ENCODE results near the gene CACHD1.
A peak's percentile ranks its signal among the peaks of the same experiment; 100 is the strongest.

The CACHD1 gene

DNA sequence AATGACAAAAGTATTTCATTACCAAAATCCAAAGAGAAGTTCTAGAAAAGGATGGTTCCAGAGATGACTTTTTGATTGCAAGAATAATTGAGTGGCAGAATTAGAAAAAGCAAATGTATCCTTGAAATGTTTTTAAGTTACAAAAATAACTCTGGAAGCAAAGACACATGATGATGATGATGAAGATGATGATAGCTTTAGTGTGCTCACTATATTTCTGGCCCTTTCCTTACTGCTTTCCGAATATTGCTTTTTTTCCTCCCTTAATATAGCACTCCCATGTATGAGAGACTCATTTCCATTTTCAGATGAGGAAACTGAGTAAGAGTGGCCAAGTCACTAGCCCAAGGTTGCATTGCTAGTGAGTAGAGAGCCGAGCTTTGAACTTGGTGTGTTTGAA, 54.7 kb downstream of the CACHD1 start:
- no peak for DNase-seq

DNA sequence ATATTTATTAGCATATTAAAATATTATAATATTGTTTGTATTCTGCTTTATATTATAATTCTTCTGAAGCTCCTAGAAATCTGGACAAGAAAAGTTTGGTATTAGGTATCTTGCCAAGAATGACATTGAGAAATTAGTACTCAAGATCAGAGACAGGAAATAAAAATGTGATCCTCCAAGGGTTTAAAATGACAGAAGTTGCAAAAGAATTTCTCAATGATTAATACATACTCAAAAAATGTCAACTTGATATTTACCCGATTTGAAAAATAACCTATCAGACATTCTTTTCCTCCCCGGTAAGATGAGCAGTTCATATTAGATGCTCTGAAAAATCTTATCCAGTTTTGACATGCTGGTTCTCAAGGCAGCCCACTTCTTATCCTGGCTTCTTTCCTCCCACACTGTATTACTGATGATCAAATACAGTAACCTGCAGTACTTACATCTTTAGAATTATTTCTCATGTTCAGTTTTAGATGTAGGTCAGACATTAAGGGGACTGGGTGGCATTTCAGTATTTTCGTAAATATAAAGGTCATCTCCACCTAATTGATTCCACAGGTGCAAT, 55.3 kb downstream of the CACHD1 start:
- no peak for DNase-seq

DNA sequence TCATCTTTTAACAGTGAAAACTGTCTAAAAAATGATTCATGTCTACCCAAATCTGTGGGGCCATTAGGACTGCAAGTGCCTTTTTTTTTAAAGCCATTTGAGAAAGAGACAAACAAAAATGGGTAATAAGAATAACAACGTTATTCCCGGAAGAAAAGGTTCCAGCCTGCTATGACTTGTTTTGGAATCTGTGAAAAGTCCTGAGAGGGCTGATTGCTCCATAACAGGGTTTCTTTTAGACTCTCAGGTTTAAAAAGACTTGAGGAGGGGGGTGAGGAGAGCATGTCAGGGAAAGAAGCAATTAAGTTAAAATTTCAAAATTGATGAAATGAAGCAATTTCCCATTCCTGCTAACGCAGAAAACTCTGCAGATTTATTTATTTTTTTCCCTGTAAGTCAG, 56.4 kb downstream of the CACHD1 start:
- no peak for DNase-seq

DNA sequence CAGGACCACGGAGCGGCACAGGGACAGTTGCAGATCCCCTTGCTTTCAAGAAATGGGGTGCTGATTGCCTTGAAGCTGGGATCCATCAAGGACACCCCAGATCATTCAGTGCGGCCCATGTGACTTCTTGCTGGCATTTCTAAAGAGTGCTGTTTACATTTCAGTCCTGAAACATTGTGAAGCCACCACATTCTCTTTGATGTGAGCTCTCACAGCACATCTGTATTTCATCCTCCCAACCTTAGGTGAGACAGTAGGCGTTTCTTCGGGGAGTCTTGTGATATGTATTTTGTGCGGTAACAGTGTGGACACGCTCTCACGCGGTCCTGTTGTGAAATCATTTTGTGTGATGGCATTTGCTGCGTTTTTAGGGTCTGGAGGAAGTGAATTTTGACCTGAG, 57.2 kb downstream of the CACHD1 start:
- DNase-seq = no peak

DNA sequence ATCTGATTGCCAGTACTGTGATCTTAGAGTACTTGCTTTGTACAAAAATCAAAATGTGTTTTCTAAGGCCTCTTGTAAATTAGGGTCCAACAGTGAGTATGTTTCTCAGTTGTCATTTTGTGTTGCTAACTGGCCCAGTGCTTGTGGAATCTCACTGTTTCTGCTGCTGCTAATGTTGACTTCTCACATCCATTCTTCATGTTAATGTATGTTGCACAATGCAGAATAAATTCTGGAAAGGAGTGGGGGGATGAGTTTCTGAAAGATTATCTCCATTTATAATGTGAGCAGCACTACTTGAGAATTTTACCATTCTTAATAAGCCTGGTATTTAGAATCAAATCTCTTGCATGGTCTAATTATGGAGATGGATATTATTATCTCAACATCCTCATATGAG, 57.9 kb downstream of the CACHD1 start:
- DNase-seq = no peak

DNA sequence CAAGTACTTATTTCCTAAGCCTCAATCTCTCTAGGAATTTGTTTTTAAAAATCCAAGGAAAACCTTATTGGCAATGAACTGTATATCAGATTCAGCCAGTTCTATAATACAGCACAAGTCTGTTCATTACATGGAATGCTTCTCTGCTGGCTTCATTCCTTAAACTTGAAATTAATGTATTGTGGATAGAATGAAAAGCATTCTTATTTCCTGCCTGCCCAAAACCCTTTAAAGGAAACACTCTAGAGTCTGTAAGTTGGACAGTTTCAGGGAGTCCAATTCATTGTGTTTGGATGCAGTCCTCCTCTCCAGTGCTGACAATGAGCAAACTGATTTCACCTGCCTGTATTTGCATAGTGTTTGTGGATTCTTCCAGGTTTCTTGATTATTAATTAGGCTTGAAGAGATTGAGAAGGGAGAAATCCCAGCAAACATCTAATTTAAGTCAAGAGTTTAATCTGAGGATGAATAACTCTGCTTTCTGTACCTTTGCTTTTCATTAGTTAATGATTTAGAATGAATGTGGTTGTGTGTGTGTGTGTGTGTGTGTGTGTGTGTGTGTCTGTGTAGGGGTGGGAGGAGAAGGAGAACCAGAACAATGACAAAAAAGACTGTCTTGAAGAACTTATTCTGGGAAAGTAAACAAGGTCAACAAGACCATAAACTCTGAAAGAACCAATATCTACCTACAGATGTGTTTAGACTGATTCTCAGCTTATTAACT, 61.2 kb downstream of the CACHD1 start:
- no peak for DNase-seq

DNA sequence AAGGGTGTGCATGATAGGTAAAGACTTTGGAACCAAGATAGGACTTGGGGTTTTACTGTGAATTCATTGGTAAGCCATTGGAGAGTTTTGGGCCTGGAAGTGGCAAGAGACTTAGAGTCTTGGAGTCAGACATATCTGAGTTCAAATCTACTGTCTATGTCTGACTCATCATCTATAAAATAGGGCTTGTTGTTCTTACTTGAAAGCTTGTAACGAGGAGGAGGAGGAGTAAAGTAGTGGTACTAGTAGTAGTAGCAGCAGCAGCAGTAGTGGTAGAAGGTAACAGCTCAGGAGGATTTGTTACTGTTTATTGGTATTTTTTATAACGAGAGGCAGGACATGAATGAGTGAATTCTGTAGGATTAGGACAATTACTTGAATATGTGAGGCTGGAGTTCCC, 62.7 kb downstream of the CACHD1 start:
- no peak for DNase-seq

DNA sequence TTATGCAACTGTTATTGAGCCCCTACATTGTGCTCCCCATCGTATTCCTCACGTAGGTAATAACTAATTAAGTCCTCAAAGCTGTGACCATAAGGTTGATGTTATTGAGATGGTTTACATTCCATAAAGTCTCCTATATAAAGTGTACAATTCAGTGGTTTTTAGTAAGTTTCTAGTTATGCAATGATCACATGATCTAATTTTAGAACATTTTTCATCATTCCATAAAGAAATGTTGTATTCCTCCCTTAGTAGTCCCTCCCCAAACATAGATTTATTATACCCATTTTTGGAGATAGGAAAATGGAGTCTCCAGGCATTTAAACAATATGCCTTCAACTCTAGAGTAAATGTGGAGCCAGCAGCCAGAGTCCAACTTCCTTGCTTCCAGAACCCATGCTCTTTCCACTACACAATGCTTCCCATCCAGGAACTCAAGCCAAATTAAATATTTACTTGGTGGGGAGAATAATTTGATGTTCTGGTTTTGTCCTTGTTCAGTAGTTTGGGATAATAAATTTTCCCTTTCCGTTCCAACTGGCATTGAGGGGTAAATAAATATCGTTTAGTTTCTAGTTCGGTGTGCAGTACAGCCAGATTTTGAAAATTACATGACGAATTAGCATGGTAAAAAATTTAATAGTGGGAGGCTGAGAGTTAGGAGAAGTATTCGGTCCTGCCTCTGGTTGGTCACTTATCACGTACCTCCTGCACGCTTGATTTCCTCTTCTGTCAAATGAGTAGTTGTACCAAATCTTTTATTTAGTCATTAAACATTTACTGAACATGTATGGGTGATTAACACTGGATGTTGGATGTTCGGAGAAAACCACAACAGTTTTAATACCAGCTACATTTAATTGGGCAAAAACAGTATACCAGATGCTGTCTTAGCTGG, 66.3 kb downstream of the CACHD1 start:
- DNase-seq = no peak

DNA sequence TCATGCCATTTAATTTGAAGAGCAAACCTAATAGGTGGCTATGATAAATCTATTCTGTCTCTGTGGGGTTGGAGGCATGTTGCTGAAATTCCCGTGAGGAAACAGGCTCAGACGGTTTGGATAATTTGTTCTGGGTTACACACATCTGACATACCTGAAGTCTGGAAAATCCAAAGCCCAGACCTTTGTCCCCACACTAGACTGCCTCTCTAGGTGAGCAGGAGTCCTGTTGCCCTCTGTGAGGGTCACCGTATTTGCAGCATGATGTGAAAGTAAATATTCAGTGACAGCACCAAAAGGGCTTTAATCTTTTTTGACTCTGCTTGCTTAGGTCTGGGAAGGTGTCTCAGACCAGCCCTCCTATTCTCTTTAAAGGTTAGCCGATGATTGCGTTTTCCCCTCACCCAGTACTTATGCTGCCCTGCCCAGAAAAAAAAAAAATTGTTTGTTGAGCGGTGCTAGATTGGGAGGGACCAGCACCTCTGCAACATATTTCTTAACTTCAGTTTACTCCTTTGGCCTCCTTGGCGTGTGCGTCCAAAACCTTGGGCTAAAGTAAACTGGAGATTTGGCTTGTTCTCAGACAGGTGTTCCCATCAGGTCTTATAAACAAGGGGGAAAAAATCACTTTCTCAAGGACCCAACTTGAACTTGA, 67.0 kb downstream of the CACHD1 start:
- DNase-seq = no peak

DNA sequence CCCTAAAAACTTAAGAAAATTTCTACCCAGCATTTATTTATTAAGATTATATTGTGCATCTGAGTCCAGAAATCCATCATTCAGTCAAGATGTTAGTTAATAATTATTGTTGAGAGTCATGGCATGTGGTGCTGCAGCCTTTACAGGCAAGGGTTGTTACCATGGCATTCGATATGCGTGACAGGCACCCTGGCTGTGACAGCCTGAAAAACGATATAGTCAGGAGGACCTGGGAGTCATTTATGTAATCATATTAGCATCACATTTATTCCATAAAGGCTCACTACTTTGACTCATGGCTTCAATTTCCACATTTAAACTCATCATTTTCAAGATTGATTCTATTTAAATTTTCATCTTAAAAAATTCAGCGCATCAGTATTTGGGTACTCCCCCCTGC, 68.0 kb downstream of the CACHD1 start:
- DNase-seq = no peak

DNA sequence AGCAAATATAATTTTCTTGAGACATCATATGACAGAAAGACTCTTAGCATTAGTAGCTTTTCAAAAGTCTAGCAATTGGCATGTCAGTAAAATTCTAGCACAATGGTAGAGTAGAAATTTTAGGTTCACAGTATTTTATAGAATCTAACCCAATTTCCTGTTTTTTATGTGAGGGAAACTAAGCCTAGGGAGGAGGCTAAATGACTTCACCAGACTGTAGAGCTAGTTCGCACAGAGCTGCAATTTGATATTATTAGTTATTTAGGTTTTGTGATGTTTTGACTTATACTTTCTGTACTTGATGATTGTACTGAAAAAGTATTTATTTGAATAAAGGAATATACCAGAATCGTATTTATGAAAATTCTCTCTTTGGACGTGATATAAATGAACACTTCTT, 68.5 kb downstream of the CACHD1 start:
- no peak for DNase-seq

DNA sequence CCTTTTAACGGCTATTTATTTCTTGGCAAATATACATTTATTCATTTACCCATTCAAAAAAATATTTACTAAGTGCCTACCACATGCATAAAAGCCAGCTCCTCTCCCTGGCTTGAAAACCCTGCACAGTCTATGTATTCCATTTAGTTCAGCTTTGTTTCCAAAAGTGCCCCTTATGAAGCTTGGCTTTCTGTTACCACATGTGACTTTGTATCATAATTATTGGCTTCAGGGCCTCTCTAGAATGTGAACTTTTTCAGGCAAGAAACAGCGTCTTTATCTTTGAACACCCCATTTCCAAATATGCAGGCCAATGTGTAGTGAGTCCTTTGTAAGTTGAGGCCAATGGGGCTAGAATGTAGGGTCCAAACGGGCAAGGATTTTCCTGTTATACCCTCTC, 69.4 kb downstream of the CACHD1 start:
- DNase-seq = no peak

DNA sequence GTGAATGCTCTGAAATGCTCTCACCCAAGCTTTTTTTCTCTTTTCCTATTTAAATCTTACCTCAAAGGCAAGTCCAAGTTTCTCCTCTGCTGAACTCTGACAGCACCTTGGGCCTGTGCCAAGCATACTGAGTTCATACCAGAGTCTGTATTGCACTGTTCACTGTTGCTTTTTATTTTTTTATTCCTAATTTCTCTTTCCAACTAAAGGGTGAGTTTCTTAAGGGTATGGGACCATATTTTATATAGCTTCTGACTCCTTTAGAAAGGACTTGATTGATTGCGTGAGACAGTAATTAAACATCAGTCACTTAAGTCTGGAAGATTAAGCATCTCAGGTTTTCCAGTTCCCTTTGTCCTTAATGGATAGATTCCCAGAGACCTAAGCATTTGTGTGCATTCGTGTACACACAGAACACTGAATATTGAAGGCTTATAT, 69.9 kb downstream of the CACHD1 start:
- no peak for DNase-seq

DNA sequence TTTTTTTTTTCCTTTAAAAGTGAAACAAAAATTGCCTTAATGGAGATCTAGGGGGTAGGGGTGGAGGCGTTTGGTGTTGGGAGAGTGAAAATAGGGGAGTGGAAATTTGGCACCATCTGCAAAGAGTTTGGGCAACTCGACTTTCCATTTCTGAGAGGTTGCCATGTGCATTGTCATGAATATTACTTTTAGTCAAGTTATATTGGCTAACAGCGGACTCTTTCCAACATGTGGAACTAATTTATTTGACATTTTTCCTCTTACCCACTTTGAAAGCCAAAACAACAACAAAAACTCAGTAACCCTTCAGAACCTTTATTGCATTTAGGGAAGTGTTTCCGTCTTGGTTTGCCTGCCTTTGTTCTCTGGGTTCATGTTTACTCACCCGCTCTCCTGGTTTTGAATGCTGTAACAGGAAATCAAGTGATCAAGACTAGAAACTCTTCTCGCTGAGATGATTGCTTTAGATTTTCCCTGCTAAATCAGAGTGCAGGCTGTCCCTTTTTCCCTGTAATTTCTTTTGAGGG, 70.4 kb downstream of the CACHD1 start:
- no peak for DNase-seq

DNA sequence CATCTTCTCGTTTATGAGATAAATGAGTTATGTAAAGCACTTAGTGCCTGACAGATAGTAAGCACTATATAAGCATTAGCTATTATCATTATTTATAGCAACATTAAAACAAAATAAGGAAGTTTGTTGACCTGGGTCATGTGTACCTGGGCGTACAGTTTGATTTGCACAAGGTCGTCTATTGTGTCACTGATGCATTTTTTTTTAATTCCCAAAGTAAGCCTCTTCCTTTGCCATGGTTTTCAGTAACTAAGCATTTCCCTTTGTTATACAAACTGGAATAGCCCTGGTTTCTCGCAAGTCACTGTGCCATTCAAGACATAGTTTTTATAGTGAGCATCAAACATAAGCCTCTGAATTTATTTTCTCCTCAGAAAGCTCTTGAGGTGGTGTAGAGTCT, 72.2 kb downstream of the CACHD1 start:
- DNase-seq = no peak

DNA sequence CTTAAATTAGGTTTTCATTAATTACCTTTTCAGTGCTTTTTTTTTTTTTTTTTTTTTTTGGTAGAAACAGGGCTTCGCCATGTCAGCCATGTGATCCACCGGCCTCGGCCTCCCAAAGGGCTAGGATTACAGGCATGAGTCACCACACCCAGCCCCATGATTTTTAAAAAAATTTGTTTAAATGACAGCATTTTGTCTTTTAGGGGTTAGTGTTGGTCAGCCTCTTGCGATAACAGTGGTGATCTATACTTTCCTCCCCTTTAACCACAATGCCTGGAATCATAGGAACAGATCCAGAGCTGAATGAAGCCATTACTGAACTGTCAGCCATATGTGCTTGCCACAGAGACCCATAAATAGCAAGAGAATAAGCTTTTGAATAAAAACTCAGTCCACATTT, 73.9 kb downstream of the CACHD1 start:
- no peak for DNase-seq

DNA sequence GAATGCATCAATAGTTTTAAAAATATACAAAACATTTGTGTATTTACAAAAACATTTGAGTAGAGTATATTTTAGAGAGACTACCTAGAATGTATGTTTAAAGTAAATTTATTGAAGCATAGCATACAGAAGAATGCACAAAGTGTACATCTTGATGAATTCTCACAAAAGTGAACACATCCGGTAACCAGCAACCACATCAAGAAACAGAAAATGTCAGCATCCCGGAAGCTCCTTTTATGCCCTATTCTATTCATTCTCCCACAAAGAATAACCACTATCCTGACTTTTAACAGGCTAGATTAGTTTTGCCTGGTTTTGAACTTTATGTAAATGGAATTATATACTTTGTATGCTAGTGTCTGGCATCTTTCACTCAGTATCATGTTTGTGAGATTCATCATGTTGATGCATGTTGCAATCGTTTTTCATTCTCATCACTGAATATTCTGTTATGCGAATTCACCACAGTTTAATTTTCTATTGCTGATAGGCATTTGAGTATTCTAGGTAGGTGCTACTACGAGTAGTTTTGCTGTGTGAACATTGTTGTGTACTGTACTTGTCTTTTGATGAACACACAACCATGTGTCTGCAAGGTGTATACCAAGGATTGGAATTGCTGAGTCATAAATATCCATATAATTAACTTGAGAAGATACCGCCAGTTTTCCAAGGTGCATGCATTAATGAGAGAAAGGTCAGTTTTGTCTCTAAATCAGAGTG, 75.4 kb downstream of the CACHD1 start:
- DNase-seq = peak; percentile 40

DNA sequence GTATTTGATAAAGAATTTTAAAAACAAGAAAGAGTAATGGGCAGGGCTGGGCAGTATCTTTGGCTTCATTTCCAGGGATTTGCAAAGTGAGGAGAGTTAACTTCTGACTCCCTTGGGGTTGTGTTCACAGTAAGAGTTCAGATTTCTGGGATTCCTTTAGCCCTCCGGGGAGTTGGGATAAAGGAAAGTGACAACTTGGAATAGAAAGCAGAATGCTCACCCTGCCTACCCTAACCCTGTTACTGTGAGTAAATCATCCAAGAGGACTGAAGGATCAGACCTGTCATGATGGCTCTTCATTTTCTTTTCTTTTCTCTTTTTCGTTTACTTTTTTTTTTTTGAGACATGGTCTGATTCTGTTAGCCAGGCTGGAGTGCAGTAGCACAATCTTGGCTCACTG, 76.1 kb downstream of the CACHD1 start:
- no peak for DNase-seq

DNA sequence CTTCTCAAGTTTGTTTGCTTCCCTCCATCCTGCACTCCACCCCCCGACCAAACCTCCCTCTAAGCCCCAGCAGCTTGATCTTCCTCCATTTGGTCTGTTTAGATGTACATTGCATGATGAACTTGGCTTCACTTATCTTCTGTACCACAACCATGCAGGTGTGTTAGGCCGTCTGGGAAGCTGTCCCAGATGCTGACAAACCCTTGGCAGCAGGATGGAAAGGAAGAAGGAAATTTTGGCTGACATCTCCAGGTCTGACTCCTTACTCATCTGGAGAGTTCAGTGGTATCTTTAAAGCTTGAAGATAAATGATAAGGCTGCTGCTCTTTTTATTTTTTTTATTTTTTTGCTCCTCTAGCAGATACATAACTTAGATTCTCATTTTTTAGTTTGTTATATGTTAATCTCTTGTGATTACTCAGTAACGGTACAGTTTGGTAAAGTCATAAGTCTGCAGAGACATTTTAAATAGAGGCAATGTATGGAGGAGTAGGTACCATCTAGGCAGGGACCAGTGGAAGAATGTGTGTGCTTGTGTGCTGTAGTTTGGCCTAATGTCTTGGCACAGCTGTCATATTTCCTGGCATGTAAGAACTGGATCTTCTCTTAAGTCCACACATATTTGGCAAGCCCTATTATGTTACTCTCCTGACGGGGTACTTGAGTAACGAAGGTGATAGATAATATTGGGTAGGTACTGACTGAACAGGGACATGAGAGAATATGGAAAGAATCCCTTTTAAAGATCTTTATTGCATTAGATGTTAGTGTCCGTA, 79.7 kb downstream of the CACHD1 start:
- no peak for DNase-seq

DNA sequence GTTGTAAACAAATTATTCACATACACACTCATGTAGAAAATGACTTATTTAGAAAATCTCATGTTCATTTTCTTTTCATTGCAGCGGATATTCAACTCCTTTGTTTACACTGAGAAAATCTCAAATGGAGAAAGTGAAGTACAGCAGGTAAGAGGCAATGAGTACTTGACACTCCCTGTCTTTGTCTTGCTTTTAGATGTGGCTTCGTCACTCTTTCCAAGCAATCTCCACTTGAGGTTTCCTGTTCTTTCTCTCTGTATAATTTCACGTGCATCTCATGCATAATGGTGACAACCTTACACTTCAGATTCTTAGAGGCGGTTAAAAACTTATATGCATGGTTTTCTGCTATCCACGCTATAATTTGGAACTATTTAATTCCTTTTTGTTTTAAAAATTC, 80.6 kb downstream of the CACHD1 start:
- DNase-seq = peak; percentile 29

DNA sequence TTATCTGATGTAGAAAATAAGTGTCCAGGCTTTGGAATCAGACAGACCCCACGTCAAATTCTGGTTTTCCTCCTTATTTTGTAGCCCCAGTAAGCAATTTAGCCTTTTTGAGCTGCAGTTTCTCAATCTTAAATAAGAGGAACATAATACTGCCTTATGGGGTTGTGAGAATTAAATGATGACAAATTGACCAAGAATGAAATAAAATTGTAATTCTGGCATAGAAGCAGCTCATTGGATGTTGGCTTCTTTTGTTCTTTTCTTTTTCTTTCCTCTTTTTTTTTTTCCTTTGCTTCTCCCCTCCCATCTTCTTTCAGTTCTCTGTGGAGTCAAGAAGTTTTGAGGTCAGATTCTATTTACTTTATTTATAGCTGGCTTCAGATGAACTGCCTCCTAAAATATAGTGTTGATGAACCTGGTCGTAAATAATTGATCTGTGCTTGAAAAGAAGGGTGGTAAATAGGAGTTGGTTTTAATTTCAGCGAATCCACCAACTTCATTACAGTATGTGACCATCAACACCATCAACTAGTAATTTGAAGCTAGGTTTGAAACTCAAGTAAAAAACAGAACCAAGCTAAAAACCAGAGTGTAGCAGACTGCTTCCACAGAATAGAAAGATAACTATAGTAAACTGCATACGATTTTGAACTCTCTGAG, 81.1 kb downstream of the CACHD1 start:
- DNase-seq = no peak
